ENCODE data around the gene OTOG.

OTOG gene

GRCh38 chr11:17543041-17543440, 4.0 kb upstream of the OTOG start:
- DNase-seq: no peak

GRCh38 chr11:17543574-17544180, 3.4 kb upstream of the OTOG start:
- DNase-seq: no peak

DNA sequence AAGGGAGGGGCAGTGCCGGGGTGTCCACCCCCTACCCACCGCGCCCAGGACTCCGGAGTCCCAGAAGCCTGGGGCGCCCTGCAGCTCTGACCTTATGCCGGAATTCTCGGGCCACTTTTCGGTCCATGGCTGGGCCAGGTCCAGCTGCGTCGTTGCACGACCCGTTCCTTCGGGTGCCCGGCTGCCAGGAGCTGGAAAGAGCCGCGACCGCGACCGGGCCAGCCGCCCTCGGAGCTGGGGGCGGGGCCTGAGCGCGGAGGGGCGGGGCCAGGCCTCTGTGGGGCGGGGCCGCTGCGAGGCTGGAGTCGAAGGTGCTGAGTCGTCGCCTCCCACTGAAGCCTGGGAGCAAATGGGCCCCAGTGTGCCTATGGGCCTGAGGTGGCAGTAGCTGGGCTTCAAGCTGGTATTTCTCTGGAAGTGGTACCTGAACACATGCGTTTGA, 2.9 kb upstream of the OTOG start, which contains the start of gene USH1C:
Gene USH1C (minus strand): TSS at position 236 of the 442 bp plus-strand sequence. CDS start 109 bp downstream, at position 127.
- no peak for DNase-seq

DNA sequence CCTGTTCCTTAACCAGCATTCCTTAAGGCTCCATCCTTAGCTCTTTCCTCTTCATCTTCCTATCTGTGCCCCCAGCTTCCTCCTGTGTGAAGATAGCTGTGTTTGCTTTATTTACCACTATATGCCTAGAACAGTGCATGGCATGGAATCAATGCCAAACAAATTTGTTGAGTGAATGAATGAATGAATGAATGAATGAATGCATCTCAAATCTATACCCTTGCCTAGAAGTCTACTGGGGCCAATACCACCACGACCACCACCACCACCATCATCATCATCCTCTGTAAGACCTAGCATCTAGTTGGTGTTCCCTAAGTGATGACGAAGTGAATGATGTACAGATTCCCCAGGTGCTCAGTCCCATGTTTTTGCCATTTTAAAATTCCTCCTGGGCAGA, 819 bp upstream of the OTOG start:
- DNase-seq: no peak

DNA sequence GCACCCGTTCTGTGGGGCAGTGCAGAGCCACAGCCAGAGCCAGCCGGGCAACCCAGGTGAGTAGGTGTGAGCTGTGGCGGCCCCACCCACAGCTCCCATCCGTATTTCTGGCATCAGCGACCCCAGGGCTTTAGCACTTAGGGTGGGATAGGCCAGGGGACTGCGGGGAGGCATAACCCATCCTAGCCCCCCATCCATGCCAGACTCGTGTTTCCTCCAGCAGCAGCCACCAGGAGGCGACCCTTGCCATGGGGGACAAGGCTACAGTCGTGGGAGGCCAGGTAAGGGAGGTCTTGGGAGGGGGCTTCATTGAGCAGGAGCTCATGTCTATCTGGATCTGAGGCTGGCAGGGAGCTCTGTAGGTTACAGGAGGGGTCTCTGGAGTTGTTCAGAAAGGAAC, 873 bp downstream of the OTOG start:
- DNase-seq: no peak

- DNase-seq: no peak
Measured at GRCh38 chr11:17548444-17548843, 1.4 kb downstream of the OTOG start.

- no peak for DNase-seq
Measured at GRCh38 chr11:17550450-17551346, 3.6 kb downstream of the OTOG start.

DNA sequence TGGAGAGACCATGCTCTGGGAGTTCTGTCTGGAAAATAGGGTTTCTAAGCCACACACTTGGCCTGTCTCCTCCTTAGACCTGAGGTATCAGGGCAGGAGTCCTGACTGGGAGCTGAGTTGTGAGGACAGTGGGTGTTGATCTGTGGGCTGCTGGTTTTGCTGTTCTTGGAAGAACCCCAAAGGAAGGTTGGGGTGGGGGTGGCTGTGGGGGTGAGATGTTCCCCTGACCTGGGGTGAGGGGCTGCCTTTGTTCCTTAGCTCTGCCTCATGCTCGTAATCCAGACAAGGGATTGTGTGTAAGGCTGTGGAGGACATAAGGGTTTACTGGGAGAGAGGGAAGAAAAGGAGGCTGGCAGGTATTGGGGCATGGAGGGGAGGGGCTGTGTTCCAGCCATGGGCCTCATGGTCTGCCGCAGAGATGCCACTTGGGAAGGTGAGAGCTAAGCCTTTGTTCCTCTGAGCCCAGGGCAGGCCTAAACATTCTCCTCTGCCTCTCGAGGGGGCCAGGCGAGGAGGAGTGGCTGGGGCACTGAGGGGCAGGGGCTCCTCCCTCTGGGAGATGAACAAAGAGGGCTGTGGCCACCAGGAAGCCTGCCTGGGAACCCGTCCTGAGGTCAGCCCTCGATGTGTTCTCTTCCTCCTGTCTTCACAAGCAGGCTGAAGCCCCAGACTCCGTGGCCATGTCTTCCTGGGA, 4.4 kb downstream of the OTOG start:
- DNase-seq: no peak

DNA sequence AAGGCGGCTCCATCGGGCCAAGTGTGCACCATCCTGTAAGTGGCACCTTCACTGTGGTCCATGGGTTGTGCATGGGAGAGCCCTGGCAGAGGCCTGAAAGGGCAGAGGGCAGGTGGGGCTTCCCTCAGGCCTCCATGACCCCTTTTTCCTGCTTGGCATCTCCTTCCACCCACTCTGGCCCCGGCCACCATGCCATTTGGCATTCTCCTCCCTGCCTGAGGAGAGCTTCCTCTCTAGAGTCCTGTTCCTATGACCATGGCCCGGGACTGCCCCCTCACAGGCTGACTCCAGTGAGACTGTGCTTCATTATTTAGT, 4.9 kb downstream of the OTOG start:
- no peak for DNase-seq

- no peak for DNase-seq
Measured at GRCh38 chr11:17552392-17553248, 5.6 kb downstream of the OTOG start.

DNA sequence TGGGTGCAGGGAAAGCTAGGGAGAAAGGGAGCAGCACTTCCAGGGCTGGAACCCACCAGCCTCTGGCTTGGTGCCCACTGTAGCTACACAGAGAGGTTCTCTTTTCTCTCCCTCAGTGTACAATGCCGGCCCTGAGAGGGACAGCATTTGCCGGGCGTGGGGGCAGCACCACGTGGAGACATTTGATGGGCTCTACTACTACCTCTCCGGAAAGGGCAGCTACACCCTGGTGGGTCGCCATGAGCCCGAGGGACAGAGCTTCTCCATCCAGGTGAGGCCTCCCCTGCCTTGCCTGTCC, 6.1 kb downstream of the OTOG start:
- no peak for DNase-seq

DNA sequence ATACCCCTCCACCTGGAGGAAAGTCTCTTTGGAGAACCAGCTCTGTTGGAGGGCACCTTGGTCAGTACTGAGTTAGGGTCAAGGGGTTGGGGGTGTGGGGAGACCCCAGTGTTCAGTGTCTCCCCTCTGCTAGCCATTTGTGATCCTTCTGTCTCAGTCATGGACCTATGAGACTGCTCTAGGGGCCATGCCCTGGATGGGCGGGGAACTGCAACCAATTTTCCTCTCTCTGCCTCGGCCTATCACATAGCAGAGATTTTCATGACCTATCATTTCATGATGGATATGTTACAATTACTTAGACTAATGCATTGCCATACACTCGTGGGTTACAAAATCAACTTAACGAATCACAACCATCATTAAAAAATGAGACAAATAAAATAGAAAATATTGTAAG, 7.4 kb downstream of the OTOG start:
- no peak for DNase-seq

- DNase-seq: no peak
Measured at GRCh38 chr11:17556999-17557398, 9.9 kb downstream of the OTOG start.

DNA sequence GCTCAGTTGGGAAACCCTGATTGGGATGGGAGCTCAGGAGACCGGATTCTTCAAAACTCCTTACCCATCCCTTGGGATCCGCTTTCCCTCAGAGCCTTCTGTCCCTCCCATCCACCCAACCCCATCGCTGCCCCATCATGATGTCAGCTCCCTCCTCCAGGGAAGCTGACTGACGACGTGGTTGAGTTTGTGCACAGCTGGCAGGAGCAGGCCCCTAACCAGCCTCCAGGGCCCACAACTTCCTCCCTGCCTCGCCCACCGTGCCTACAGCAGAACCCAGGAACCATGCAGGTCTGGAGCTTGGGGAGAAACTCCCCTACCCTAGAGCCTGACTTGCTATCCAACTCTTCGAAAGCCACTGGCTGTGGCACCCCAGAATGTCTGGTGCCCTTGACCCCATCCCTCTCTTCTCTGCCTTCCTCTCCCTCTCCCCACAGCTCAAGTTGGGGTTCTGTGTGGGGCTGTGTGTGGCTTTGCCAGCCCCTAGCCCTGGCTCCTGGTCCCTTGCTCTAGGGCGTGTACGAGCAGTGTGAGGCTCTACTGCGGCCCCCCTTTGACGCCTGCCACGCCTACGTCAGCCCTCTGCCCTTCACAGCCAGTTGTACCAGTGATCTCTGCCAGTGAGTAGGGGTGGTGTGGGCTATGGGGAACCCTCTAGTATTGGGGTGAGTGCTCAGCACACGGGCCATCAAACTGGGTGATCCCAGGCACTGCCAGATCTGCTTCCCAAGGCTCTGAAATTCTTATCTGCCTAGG, 11.1 kb downstream of the OTOG start:
- DNase-seq: no peak

DNA sequence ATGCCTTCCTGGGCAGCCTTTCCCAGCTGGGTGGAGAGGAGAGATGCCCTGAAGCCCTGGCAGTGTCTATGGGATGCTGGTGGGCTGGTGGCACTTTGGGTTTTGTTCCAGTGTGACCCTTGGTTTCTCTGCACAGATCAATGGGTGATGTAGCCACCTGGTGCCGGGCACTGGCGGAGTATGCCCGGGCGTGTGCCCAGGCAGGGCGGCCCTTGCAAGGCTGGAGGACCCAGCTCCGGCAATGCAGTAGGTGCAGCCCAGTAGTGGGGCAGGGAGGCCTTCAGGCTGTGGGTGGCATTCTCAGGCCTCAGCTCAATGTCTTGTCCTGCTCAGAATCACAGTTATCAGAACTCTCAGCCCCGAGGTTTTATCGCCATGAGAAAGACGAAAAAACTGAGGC, 11.9 kb downstream of the OTOG start:
- DNase-seq: no peak

GRCh38 chr11:17559341-17560087, 12.5 kb downstream of the OTOG start:
- no peak for DNase-seq

- DNase-seq: no peak
Measured at GRCh38 chr11:17560281-17561110, 13.4 kb downstream of the OTOG start.

GRCh38 chr11:17561111-17561415, 14.0 kb downstream of the OTOG start:
- no peak for DNase-seq

DNA sequence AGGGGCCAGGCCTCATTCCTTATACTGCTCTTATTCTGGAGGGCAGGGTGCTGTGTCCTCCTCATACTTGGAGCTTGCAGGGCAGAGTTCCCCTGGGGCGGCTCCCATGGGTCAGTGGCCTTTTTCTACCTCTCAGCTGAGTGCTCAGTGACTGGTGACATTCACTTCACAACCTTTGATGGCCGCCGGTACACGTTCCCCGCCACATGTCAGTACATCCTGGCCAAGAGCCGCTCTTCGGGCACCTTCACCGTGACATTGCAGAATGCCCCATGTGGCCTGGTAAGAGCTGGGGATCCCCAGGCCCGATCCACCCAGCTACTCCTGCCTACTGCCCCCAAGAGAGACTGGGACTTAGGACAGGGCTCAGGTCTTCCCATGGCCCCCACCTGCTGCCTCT, 14.5 kb downstream of the OTOG start:
- no peak for DNase-seq

DNA sequence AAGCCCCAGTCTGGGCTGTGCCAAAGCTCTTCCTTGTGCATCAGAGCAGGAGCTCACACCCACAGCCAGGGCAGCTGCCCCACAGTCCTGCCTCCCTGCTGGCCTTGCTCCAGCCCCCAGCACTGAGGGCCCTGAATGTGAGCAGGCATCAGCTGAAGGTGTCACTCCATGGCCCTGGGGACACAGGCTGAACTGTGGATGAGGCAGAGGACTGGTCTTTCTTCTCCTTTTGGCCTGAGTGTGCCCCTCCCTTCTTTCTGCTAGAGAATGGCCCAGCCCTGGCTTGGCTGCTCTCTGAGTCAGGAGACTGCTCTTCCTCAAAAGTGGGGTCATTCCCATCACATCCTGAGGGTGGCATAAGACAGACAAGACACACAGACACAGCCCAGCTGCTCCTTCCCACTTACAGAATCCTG, 16.2 kb downstream of the OTOG start:
- DNase-seq: no peak
